ENCODE data around the gene FHIT.

The FHIT gene

DNA sequence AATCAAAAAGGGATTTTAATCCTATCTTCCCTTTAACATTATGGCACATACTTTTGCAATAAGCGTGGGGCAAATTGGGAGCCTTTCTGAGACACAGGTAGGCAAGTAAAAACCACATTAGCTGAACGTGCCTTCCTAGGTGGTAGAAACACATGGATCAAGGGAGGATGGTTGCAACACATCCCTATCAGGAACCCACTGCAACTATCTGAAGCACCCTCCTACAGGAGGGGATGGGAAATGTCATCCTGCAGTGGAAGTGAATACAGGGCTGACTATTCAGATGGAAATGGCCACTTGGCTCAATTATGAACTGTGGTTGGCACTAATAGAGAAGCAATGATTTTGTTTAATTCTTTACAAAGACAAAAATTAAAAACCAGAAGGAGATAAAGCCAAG, 826.3 kb downstream of the FHIT start:
- FAIRE-seq (no peak), DNase-seq (ENCODE audit: low spot score) (no peak)

DNA sequence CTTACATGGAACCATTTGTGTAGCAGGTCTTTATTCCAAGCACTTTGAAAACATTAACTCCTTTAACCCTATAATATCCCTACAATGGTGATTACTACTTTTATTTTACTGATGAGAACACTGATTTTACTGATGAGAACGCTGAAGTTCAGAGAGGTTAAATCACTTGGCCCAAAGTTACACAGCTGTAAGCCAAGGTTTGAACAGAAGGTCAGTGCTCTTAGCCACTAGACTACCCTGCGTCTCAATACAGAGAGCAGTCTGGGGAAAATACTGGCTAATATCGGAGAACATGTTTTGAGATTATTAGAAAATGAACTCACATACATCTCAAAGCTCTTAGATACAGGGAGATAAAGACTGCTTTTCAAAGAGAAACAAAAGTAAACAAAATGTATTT, 827.2 kb downstream of the FHIT start:
- DNase-seq (ENCODE audit: low spot score): no peak
- no peak for FAIRE-seq

DNA sequence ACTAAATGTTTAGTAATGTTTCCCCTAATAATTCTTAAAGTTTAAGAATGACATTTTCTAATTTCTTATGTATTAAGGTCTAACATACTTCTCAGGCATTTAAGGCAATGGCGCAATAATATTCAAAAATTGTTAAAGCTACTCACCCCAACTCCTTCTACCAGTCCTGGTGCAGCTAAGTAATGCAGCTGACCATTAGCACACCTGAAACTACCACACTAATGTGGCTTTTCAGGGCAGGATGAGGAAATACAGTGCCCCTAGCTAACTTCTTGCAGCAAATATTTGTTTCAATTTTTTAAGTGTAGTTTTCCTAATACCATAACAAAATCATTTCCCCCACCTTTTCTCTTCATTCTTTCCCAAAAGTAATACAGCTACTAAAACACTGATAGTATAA, 827.7 kb downstream of the FHIT start:
- DNase-seq (ENCODE audit: low spot score): no peak
- FAIRE-seq: no peak

DNA sequence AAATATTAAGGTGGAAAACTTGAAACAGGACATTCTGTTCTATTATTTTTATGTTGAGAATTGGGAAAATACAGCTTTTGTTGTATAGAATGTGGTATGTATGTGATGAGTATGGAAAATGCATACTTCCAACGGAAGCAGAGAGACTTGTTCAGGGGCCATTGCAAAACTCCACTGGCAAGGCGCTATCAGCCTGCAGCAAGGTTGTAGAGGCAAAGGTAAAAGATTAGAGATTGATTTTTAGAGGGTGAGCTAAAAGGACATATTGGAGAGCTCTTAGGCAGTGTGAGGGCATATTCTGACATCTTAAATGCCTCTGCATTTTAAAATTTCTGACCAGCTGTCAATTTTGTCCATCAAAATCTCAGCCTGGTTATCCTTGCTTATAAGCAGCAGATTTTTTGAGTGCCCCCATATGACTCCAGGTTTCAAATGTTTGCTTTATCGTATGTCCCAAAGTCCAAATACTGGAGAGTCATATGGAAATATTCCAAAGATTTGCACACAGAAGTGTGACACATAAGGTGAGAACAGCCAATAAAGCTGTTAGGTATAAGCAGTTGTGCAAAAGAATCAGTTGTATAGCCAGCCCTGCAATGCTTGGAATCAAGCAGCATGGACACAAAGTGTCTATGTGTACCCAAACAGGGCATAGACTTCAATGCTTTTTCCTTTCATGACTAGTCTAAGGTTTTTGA, 829.4 kb downstream of the FHIT start:
- no peak for DNase-seq (ENCODE audit: low spot score)

DNA sequence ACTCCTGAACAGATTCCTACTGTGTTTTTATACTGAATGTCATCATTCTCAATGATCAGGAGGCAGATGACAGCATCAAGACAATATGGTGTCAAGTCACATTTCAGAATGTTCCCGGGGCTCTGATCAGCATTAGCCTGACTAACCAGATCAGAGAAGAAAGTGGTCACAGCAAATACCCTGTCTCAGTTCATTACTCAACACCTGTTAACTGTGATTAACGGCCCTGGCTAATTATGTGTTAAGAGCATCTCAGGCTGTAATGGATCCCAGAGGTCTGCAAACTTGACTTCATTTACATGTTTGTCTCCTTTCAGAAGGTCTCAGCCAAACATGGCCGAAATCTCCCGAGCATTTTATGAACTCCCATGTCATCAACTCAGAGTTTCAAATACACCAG, 833.7 kb downstream of the FHIT start:
- DNase-seq (ENCODE audit: low spot score) (no peak), FAIRE-seq (no peak)

More for the DNA sequence above, 829.4 kb downstream of the FHIT start:
- FAIRE-seq: no peak

DNA sequence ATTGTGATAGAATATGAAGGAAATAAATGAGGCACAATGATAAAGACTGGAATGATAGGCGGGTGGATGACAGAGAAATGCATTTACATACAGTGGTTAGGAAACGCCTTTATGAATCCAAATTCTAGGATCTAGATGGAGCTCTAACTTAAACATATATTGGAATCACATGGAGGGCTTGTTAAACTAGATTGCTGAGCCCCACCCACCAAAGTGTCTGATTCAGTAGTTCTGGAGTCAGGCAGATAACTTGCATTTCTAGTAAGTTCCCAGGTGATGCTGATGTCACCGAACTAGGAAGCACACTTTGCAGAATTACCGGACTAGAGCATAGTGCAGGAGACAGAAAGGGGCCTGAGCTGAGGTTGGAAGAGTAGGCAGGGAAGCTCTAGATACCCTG, 837.2 kb downstream of the FHIT start:
- FAIRE-seq (no peak), DNase-seq (ENCODE audit: low spot score) (no peak)

DNA sequence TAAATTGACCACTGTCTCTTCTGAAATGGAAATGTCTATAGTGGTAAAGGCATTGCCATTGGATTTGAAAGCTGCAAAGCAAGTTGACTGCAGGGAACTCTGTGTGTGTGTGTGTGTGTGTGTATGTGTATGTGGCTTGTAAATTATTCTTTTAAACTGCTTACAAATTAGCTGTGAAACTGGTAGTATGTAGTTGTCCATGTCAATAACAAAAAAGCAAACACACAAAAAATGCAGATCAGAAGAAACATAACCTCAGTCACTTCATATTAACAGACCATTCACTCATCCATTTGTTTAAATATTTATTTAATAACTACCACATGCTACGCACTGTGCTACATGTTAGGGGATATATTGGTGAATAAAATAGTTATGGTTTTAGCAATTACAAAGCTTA, 837.7 kb downstream of the FHIT start:
- no peak for FAIRE-seq
- no peak for DNase-seq (ENCODE audit: low spot score)

DNA sequence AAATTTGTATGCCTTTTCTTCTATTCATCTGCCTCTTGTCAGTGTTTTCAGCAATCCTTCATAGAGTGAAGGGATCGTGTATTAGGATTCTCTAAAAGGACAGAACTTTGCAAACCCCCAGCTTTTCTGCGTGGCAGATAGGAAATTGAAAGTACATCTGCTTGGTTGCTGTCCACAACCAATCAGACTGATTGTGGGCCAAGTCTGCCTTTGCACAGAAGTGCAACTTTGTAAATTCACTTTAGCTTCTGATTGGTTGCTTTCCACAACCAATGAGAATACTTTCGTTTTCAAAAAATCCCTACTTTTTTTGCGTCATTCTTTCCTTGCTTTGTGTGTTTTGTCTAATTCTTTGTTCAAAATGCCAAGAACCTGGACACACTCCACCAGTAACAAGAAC, 847.4 kb downstream of the FHIT start:
- no peak for FAIRE-seq

DNA sequence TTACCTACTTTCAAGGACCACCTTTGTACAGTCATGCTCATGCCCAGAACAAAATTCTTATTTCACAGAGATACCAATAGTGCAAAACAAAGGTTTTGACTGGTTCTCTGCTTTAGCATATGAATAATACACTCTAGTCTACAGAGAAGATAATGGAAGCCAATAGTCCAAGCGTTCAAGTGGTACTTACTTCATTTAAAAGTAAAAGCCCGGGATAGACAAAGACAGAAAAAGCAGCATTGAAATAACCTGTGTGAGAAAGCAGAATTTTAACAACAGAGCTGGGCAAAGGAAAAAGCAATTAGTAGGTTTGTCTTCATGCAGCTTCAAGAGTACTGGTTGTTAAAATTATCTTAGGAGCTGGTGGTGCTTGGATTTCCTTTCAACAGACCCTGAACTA, 848.3 kb downstream of the FHIT start:
- DNase-seq (ENCODE audit: low spot score): no peak
- no peak for FAIRE-seq

More for the DNA sequence above, 847.4 kb downstream of the FHIT start:
- no peak for DNase-seq (ENCODE audit: low spot score)

DNA sequence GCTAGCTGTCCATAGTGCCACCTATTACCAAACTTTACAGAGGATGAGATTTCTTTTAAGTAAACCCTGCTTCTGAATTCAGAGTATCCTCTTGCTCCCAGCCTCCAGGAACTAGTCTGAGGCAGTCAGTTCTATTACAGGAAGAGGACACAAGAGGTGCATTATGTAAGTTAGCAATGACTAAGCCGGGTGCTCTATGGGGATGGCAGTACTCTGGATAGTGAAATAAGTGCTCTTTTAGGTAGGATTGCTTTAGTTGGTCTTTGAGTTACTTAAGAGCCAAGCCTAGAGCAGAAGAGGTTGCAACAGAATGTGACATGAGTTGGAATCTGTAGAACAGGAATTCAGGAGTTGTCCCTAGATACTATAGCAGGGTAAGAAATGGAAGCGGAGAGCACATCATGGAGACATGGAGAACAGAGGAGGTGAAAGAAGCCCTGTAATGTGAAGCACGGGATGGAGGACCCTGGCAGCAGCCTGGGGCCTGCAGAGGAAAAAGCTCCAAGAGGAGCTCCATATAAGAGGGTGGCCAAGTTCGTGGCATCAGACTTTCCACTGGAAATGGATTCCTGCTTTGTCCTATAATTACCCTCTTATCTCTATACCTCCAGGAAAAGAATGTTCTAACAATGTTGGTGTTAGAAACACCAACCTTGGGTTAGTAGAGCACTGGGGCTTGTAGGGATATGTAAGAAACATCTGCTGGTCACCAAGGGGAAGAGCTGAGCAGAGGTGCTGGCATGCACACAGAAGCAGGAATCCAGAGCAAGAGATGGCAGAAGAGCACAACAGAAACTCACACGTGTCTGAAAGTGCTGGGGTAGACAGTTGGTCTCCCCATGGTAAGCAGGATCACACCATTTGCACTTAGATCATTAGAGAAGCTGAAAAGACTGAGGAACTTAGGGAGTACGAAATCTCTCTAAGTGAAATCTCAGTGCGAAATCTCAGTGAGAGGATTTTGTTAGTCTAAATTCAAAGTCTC, 851.1 kb downstream of the FHIT start:
- no peak for DNase-seq (ENCODE audit: low spot score)
- FAIRE-seq: no peak

DNA sequence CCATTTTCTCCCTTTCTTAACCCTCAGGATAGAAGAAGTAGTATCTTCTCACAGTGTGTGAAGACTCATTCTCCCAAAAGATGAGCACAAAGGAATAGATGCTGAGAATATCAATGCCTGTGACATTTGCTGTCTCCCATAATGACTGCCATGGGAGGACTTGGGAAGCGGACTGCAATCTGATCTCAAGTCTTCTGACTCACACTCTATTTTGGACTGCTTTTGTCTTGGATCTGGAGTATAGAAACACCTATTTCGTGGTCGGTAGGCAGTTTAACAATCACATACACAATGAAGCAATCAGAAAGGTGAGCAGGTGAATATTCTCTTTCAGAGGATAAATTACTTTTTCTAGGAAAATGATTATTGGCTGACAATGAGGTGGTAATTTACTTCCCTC, 852.0 kb downstream of the FHIT start:
- no peak for DNase-seq (ENCODE audit: low spot score)

DNA sequence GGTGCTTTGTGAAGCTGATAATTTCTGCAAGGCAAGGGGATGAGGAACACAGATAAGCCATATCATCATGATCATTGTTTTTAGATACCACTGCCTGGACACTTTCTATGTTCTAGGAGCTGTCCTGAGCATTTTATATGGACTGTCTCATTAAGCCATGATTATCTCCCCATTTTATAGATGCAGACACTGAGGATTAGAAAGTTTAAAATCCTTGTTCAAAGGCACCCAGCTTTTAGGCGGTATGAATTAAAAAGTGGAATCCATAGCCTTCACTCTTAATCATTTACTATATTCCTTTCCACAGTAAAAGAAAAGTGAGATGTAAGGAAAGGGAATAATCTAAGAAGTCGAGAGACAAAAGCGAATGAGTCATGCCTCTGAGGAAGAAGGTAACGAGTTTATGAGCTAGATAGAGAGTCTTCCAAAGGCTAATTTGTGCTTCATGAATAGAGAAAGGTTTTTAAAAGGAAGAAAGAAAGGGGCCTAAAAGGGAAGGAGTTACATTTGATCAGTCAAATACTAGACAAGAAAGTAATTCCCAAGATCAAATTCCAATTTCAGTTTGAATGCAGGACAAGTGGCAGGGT, 856.0 kb downstream of the FHIT start:
- FAIRE-seq (no peak), DNase-seq (ENCODE audit: low spot score) (no peak)

More for the DNA sequence above, 852.0 kb downstream of the FHIT start:
- no peak for FAIRE-seq

DNA sequence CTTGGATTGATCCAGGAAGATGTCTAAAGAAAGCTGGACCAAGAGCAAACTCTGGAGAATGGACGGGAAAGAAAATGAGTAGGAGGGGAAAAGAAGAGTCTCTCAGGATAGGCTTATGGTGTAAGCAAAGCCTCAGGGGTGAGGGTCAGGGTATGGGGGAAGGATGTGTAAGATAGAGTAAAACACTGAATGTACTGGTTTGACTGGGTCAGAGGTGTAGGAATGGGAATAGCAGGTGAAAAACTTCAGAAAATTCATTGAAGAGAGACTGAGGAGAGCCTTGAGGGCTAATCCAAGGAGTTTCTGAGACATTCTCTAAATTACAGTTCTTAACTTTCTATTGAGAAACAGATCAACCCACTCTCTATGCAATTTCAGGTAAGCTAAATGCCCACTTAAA, 857.3 kb downstream of the FHIT start:
- no peak for FAIRE-seq
- no peak for DNase-seq (ENCODE audit: low spot score)

DNA sequence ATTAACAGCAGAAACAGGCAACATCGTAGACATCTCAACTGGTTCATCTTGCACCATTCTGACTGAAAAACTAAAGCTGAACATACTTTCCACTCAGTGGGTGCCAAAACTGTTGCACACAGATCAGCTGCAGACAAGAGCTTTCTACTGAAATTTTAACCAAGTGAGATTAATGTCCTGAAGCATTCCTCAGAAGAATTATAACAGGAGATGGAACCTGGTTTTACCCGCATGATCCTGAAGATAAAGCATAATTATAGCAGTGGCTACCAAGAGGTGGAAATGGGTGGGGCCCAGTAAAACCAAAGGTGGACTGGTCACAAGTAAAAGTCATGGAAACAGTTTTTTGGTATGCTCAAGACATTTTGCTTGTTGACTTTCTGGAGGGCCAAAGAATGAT, 858.8 kb downstream of the FHIT start:
- DNase-seq (ENCODE audit: low spot score) (no peak), FAIRE-seq (no peak)

DNA sequence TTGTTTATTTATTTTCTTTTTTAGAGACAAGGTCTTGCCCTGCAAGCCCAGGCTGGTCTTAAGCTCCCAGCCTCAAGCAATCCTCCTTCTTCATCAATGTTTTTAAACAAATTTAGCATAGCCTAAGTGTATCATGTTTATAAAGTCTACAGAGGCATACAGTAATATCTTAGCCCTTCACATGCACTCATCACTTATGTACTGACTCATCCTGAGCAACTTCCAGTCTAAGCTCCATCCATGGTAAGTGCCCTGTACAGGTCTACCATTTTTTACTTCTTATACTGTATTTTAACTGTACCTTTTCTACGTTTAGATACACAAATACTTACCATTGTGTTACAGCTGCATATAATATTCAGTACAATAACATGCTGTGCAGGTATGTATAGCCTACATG, 860.0 kb downstream of the FHIT start:
- DNase-seq (ENCODE audit: low spot score) (no peak), FAIRE-seq (no peak)

DNA sequence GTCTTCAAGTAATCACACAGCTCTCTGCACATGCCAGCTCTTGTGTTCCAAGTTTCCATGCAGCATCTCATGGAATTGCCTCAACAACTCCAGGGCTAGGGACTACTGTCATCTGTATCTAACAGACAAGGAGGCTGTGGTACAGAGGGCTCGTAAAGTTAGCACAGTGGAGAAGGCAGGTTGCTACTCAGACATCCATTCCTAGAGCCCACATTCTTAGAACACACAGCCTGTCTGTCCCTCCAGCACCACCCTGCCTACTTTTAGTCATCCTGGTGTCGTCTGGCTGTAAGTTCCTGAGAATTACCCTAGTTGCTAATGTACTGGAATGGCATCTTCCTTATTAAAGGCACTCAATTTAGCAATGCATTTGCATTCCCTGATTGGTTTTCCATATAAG, 862.5 kb downstream of the FHIT start:
- FAIRE-seq (no peak), DNase-seq (ENCODE audit: low spot score) (no peak)

DNA sequence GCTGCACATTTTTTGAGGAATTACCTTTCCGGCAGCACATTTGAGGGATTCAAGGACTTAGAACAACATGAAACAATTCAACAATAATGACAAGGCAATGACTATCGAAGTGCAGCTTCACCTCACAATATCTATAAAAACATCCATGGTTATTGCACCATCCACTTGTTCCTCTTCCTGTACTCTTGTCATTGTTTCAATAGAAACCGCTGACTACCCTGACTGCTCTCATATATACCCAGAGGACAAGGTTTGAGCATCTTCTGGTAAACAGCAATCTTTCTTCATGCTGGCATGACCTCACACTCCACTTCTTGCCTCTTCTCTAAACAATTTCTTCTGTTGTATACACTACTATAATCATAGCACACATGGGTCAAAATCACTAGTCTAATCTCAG, 864.9 kb downstream of the FHIT start:
- DNase-seq (ENCODE audit: low spot score) (no peak), FAIRE-seq (no peak)

DNA sequence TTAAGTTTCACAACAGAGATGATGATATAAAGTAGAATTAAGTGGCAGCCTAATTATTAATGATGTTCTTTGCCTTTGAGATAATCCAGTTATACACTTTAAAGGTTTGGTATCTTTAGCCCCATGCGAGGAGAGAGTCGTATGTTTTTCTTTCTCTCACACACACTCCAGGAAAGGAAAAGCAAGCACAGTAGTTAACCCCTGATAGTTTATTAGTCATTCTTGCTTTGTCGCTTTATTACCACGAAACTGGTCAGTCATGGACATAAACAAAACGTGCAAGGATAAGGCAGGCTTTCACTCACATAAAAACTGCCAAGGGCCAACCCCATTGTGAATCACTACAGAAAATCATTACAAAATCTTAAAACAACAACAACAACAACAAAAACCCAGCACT, 866.9 kb downstream of the FHIT start:
- no peak for FAIRE-seq

DNA sequence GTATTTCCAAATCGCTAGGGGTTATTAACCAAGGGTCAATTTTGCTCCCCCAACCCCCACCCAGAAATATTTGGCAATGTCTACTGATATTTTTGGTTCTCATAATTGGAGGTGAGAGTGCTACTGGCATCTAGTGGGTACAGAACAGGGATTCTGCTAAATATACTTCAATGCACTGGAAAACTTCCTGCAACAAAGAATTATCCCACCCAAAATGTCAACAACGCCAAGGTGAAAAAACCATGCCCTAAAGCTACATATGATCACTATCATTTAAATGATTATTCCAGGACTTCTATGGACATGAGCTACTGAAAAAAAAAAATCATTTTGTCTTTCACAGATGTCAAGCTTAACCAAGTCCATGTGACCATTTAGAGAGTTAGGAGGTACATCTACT, 867.9 kb downstream of the FHIT start:
- FAIRE-seq (no peak), DNase-seq (ENCODE audit: low spot score) (no peak)

More for the DNA sequence above, 866.9 kb downstream of the FHIT start:
- no peak for DNase-seq (ENCODE audit: low spot score)

DNA sequence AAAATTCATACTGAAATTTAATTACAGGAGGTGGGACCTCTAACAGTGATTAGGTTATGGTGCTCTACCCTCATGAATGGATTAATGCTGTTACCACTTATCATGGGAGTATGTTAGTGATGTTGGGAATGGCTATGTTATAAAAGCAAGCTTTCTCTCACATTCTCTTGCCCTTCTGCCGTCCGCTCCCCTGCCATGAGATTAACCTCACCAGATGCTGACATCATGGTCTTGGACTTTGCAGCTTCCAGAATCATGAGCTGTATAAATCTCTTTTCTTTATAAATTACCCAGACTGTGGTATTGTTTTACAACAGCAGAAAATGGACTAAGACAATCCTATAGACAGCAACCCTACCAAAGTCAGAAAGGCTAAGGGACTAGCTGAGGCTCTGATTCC, 884.8 kb downstream of the FHIT start:
- FAIRE-seq (no peak), DNase-seq (ENCODE audit: low spot score) (no peak)

DNA sequence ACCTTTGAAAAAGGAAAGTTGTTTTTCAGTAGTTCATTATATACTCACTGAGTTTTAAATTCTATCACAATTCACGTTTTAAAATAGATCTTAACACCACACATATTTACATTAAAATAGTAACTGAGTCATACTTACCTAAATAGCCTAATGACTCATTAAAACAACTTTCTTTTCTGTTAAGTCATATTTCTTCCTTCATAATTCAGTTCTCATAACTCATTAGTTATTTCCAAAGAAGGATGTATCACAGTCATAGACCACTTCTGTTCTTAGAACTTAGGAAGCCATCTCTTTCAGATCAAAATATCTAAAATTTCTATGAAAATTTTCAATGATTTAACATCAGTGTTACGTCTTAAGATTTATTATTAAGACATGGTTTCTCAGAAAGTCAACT, 885.9 kb downstream of the FHIT start:
- FAIRE-seq (no peak), DNase-seq (ENCODE audit: low spot score) (no peak)

DNA sequence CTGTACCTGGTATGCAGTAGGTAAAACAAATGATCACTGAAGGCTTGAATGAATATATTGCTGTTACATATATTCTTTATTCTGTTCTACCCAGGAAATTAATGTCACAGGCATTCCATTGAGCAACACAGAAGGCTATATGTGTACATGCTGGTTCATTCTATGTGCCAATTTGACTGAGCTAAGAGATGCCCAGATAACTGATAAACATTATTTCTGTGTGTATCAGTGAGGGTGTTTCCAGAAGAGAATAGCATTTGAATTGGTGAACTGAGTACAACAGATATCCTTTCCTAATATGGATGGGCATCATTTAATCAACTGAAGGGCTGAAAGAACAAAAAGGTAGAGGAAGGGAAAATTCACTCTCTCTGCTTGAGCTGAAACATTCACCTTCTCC, 886.8 kb downstream of the FHIT start:
- no peak for FAIRE-seq
- DNase-seq (ENCODE audit: low spot score): no peak

Data from RCC 7860 (cell line).